RWPE2 (cell line): ENCODE measurements around the gene CIB1.

Source experiments
- ATAC-seq: fragments of 200-7000 bp; cut with Tn5 transposase; 3 replicates; pipeline ENCODE4 v1.9.1; 2021; ENCODE audit warnings: low read depth
- DNase-seq: peaks from one replicate; pipeline ENCODE4 v3.0.0-alpha.2; 2020; ENCODE audit warnings: low spot score
- H3K27ac ChIP-seq: fragments of 450-650 bp; 2 replicates; pipeline ENCODE4 v1.5.1; 2017; ENCODE audit warnings: mild to moderate bottlenecking; ENCODE audit not compliant: poor library complexity, severe bottlenecking
- H3K27me3 ChIP-seq: fragments of 250-450 bp; sonication (Bioruptor Pico); 2 replicates; pipeline ENCODE4 v1.5.1; 2021; ENCODE audit warnings: mild to moderate bottlenecking, moderate library complexity; ENCODE audit not compliant: insufficient read depth, poor library complexity, severe bottlenecking
- H3K36me3 ChIP-seq: fragments of 250-450 bp; sonication (Bioruptor Pico); 2 replicates; pipeline ENCODE4 v1.5.1; 2020; ENCODE audit warnings: low read depth, mild to moderate bottlenecking, moderate library complexity
- H3K4me1 ChIP-seq: fragments of 250-450 bp; sonication (Bioruptor Pico); 2 replicates; pipeline ENCODE4 v1.5.1; 2021; ENCODE audit warnings: mild to moderate bottlenecking, moderate library complexity; ENCODE audit not compliant: insufficient read depth, poor library complexity, severe bottlenecking
- H3K4me3 ChIP-seq: fragments of 250-450 bp; sonication (Bioruptor Pico); 2 replicates; pipeline ENCODE4 v1.5.1; 2021; ENCODE audit warnings: mild to moderate bottlenecking, moderate library complexity; ENCODE audit not compliant: severe bottlenecking
- H3K9me3 ChIP-seq: fragments of 250-450 bp; sonication (Bioruptor Pico); 2 replicates; pipeline ENCODE4 v1.5.1; 2021; ENCODE audit warnings: mild to moderate bottlenecking, moderate library complexity; ENCODE audit not compliant: severe bottlenecking
- TF ChIP-seq, protein P1 (sequence below): fragments of 450-650 bp; IDR thresholded peaks from one replicate; pipeline ENCODE4 v1.5.1; 2017; ENCODE audit warnings: mild to moderate bottlenecking, moderate library complexity; ENCODE audit not compliant: poor library complexity, severe bottlenecking

Gene CIB1

DNA sequence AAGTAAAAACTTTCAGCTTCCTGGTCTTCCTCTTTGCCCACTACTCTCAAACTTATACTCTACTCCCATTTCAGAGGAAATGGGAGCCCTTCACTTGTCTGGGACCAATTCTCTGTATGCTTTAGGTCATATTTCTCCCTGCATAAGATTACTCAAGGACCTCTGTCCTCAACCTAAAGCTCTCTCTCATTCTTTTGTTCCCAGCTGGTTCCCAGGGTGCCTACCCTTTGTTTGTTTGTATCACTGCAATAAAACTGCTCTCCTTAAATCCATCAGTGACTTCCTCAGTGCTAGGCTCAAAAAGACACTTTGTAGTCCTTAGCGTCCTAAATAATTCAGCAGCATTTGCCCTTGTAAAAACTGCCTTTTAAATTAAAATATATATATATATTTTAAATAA, 34.7 kb upstream of the CIB1 start:
- no peak for ATAC-seq
- Histone ChIP-seq H3K4me3 (no peak overlapping the region), H3K9me3 (no peaks in the 10 kb centered on the region), H3K36me3 (peaks cover 66% of the 10 kb centered on the region), H3K4me1 (peaks cover 20% of the 10 kb centered on the region), H3K27ac (no peak overlapping the region), H3K27me3 (no peaks in the 10 kb centered on the region)
- no peak for DNase-seq
- TF ChIP-seq, protein P1, sequence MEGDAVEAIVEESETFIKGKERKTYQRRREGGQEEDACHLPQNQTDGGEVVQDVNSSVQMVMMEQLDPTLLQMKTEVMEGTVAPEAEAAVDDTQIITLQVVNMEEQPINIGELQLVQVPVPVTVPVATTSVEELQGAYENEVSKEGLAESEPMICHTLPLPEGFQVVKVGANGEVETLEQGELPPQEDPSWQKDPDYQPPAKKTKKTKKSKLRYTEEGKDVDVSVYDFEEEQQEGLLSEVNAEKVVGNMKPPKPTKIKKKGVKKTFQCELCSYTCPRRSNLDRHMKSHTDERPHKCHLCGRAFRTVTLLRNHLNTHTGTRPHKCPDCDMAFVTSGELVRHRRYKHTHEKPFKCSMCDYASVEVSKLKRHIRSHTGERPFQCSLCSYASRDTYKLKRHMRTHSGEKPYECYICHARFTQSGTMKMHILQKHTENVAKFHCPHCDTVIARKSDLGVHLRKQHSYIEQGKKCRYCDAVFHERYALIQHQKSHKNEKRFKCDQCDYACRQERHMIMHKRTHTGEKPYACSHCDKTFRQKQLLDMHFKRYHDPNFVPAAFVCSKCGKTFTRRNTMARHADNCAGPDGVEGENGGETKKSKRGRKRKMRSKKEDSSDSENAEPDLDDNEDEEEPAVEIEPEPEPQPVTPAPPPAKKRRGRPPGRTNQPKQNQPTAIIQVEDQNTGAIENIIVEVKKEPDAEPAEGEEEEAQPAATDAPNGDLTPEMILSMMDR = no peak

DNA sequence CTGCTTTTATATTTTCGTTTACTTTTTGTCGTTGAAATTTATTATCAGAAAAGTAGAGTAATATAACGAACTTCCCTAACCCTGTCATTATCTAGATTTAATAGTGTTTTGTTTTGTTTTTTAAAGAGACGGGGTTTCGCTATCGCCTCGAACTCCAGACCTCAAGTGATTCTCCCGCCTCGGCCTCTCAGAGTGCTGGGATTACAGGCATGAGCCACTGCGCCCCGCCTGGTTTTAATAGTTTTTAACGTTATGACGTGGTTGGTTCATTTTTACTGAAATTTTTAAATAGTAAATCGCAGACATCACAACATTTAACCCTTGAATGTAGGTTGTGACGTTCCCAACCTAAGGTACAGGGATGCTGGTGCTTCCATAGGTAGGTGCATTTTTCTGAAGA, 32.7 kb upstream of the CIB1 start:
- Histone ChIP-seq H3K27ac (peak overlapping the region; percentile 79), H3K4me1 (peaks cover 29% of the 10 kb centered on the region), H3K36me3 (peaks cover 47% of the 10 kb centered on the region), H3K27me3 (no peaks in the 10 kb centered on the region), H3K4me3 (peak overlapping the region; percentile 87), H3K9me3 (no peaks in the 10 kb centered on the region)
- DNase-seq (no peak), ATAC-seq (no peak)
- TF ChIP-seq, protein P1 = no peak

DNA sequence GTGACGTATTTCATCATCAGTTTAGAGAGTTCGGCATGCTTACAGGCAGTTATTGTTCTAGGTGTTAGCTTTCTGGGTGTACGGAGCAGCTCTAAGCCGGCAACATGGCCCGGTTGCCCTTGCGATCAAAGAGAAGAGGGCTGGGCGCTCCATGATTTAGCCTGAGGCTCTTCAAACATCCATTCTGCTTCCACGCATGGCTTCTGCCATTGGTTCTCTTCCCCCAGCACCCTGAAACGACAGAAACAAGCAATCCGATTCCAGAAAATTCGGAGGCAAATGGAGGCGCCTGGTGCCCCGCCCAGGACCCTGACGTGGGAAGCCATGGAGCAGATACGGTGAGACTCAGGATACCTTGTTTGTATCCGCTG, 32.3 kb upstream of the CIB1 start:
- peak overlapping the region; percentile 87 for H3K4me3 ChIP-seq
- ATAC-seq (peak; percentile 38), DNase-seq (no peak)
- H3K27me3 ChIP-seq = no peaks in the 10 kb centered on the region
- H3K4me1 ChIP-seq = peaks cover 31% of the 10 kb centered on the region
- H3K27ac ChIP-seq = peak overlapping the region; percentile 79
- TF ChIP-seq, protein P1 = no peak
- H3K36me3 ChIP-seq = peaks cover 43% of the 10 kb centered on the region
- H3K9me3 ChIP-seq = no peaks in the 10 kb centered on the region

DNA sequence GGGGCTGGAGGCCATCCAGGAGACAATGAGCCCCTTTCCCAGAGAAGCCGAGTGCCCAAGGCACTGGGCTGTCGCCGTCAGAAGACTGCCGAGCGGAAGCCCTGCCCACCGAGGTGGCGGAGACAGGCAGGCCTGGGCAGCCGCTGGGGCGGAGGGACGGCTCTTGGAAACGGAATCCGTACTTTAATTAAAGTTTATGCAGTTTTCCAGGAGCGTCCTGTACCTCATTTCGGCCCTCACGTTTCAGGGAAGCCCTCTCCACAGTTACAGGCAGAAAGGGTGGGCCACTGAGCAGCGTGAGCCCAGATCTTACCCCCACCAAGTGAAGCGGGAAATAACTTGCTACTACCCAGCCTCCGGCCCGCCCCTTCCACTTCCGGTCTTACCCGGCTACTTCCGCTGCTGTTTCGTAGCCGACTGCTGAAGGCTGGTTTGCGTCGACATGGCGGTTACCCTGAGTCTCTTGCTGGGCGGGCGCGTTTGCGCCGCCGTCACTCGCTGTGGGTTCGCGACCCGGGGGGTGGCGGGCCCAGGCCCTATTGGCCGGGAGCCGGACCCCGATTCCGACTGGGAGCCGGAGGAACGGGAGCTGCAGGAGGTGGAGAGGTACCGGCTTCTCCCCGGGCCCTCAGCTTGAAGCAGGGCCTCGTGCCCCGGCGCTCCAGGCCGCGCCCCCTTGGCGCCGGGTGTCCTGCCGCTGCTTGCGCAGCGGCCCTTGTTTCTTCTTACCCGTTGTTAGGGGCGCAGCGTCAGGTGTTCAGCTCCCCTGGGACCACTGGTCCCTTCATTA, 31.7 kb upstream of the CIB1 start, which contains the start of gene NGRN:
Gene NGRN, plus strand, starts transcription at position 402 of the 790 bp plus-strand sequence. Its CDS starts 41 bp downstream, at position 443.
- peak; percentile 81 for ATAC-seq
- Histone ChIP-seq H3K4me1 (peaks cover 31% of the 10 kb centered on the region), H3K27me3 (no peaks in the 10 kb centered on the region), H3K36me3 (peaks cover 37% of the 10 kb centered on the region), H3K9me3 (no peaks in the 10 kb centered on the region), H3K27ac (peak within 1 kb of the TSS; percentile 79), H3K4me3 (peak within 1 kb of the TSS; percentile 87)
- DNase-seq = peak; percentile 94
- TF ChIP-seq, protein P1 = no peak

DNA sequence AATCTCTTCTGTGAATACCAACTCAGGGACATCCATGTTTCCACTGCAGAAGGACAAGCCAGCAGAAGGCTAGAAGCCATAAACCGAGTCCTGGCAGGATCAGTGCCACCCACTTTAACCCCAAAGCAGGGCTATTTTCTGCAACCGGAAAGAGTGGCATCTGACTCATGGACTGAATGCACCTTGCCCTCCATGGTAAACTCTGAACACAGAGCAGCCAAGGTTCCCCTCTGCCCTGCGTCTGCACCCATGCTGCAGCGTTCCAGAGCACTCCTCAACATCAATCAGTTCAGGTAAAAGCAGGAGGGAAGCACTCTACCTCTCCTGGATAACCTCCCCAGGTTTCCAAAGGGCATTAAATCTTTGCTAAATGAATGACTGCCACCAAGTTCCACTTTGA, 30.9 kb upstream of the CIB1 start:
- Histone ChIP-seq H3K27me3 (no peaks in the 10 kb centered on the region), H3K9me3 (no peaks in the 10 kb centered on the region), H3K4me1 (peaks cover 31% of the 10 kb centered on the region), H3K36me3 (peaks cover 29% of the 10 kb centered on the region), H3K27ac (peak overlapping the region; percentile 79), H3K4me3 (peak overlapping the region; percentile 87)
- DNase-seq = no peak
- TF ChIP-seq, protein P1 = no peak
- ATAC-seq = peak; percentile 11
